Heart right ventricle (tissue), 16 donors: Measurements from ENCODE around the gene PPFIA1. TPM values are rescaled to one million over a fixed set of nuclear protein-coding genes. Genes with fewer than 3 reads are reported as not detected.
A peak's percentile ranks its signal among the peaks of the same experiment; 100 is the strongest.

Experiments
- ATAC-seq, 8 donors: fragments of 200-7000 bp; cut with Tn5 transposase; one replicate each; pipeline ENCODE4 v1.9.1; 2020; ENCODE audit warnings: mild to moderate bottlenecking in 8 of 8, moderate library complexity in 8 of 8, moderate number of reproducible peaks in 1 of 8
- DNase-seq, 2 donors: peaks; one replicate each; pipeline ENCODE4 v3.0.0-alpha.2; 2020
- H3K27ac ChIP-seq, 10 donors: fragments of 200-600 bp; sonication (generic) in 2 of 10; one replicate each; pipeline versions ENCODE4 v1.5.0 to v1.8.0; 2020 to 2022; ENCODE audit warnings: mild to moderate bottlenecking in 3 of 10
- H3K27me3 ChIP-seq, 7 donors: fragments of 200-600 bp; one replicate each; pipeline ENCODE4 v1.8.0; 2021 to 2022; ENCODE audit warnings: mild to moderate bottlenecking in 2 of 7
- H3K36me3 ChIP-seq, 9 donors: fragments of 200-600 bp; sonication (generic) in 1 of 9; one replicate each; pipeline versions ENCODE4 v1.5.0 to v1.8.0; 2020 to 2022; ENCODE audit warnings: mild to moderate bottlenecking in 2 of 9
- H3K4me1 ChIP-seq, 9 donors: fragments of 200-600 bp; sonication (generic) in 1 of 9; one replicate each; pipeline versions ENCODE4 v1.5.0 to v1.8.0; 2020 to 2022; ENCODE audit warnings: mild to moderate bottlenecking in 4 of 9
- H3K4me3 ChIP-seq, 10 donors: fragments of 200-600 bp; sonication (generic) in 2 of 10; one replicate each; pipeline versions ENCODE4 v1.5.0 to v1.8.0; 2020 to 2022; ENCODE audit warnings: mild to moderate bottlenecking in 7 of 10, moderate library complexity in 2 of 10
- H3K9me3 ChIP-seq, 11 donors: fragments of 200-600 bp in 10 of 11; sonication (generic) in 2 of 11; one replicate each; pipeline versions ENCODE4 v1.5.0 to v1.8.0; 2013 to 2022; ENCODE audit warnings: mild to moderate bottlenecking in 2 of 11, control low read depth in 1 of 11, moderate library complexity in 1 of 11
- whole genome bisulfite sequencing, 2 donors: extraction: QIAGEN DNeasy Blood & Tissue Kit; methylation state at CpG; one replicate each; pipeline ENCODE4 v1.1.7; 2013; ENCODE audit warnings: inconsistent platforms in 1 of 2; 5-methylcytosine and 5-hydroxymethylcytosine counted together
- intact Hi-C, 10 donors: fragments of 100-400 bp; cut with DNase I; formaldehyde crosslinking; loops; one replicate each; pipeline versions ENCODE4 v1.11.1 to v1.14.2; 2022
- polyA plus RNA-seq, 2 donors: library from polyadenylated mRNA; stranded (reverse); fragments of 200-250 nt; gene quantifications; one replicate each; pipeline ENCODE4 v1.2.3, GENCODE V29; 2013
- total RNA-seq, 10 donors: library from RNA; stranded (reverse); fragmentation: NEBNext Ultra II Directional in 3 of 10; extraction: Animal tissue kit (Norgen Biotek cat#: 25700) in 3 of 10; gene quantifications; one replicate each; pipeline versions ENCODE4 v1.2.1 to v1.2.4, GENCODE V29; 2021 to 2023
- TF ChIP-seq, protein P1 (sequence below), 9 donors: fragments of 200-600 bp; sonication (generic) in 2 of 9; IDR thresholded peaks; one replicate each; pipeline versions ENCODE4 v1.5.0 to v1.8.0; 2021 to 2022; ENCODE audit warnings: antibody characterized with exemption in 9 of 9, mild to moderate bottlenecking in 5 of 9, moderate library complexity in 1 of 9
- donor health status: Arrhythmogenic right ventricular cardiomyopathy.
- donor health status: ischemic (EF 13 %, LVEDD 7.1; RV severe dilation, severe dysfunction).
- donor health status: healthy with polysubstance abuse.
- donor health status: DM: no; HTN: yes; CAD: no.
- donor health status: DM: no; HTN: no; CAD: no.
- donor health status: ischemic (EF 25% LVEDD 6.9; RV normal size, moderate dysfunction).
- donor health status: ischemic (EF 25% LVEDD 5.7; RV mildly dilated, moderate dysfunction).
- donor health status: healthy.
- donor health status: DM: yes; HTN: yes; CAD: no.
- donor health status: Ischemic cardiomyopathy.
- donor health status: ischemic (EF 35%, LVEDD 5.7; RV mildly dilated, moderate dysfunction).
- donor health status: nonischemic (EF 11% LVEDD 7.7; RV severe dilation, severe dysfunction).
- donor health status: DM: yes; HTN: yes; CAD: no.
- donor health status: PGD.
- donor health status: ischemic (EF 29% LVEDD 5.4; RV normal size, mild dysfunction).
- donor health status: nonischemic (EF 23%, LVEDD 6.1; RV moderate dilation, normal function).

PPFIA1 gene
- total and polyA plus RNA-seq, 12 donors, result 14.0 to 57.2 (median 39.0) TPM

DNA sequence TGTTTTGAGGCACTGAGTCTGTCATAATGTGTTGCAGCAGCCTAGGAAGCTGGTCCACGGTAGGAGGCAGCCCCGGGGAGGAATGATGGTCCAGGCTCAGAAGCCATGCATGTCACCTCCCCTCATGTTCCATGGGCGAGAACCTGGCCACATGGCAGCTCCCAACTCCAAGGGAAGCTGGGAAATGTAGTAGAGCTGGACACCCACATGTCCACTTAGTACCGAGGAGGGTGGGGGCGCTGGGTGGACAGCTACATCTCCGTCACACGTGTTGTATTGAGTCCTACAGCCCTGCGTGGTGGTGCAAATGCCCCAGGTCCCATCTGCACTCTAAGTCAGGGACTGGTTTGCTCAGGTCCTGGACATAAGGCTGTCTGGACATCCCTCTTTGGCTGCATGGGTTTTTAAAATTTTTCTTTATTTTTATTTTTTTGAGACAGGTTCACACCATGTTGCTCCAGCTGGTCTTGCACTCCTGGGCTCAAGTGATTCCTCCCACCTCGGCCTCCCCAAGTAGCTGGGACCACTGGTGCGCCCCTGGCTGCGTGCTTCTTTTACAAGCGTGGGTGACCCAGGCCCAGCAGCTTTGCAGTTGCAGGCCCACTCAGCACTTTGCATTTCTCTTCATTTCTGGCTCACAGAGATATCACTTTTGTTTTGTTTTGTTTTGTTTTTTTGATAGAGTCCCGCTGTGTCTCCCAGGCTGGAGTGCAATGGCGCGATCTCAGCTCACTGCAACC is 123.9 kb downstream of the PPFIA1 start:
- Histone ChIP-seq H3K4me3 (no peak overlapping the region), H3K27ac (no peak overlapping the region), H3K9me3 (no peaks in the 10 kb centered on the region), H3K4me1 (peaks cover under 1 to 23% (median 10%) of the 10 kb centered on the region in 9 donors), H3K27me3 (peaks cover 0 to 83% (median 0%) of the 10 kb centered on the region in 7 donors), H3K36me3 (peaks cover 0 to 8% (median 0%) of the 10 kb centered on the region in 9 donors)
- no peak for DNase-seq
- TF ChIP-seq, protein P1, sequence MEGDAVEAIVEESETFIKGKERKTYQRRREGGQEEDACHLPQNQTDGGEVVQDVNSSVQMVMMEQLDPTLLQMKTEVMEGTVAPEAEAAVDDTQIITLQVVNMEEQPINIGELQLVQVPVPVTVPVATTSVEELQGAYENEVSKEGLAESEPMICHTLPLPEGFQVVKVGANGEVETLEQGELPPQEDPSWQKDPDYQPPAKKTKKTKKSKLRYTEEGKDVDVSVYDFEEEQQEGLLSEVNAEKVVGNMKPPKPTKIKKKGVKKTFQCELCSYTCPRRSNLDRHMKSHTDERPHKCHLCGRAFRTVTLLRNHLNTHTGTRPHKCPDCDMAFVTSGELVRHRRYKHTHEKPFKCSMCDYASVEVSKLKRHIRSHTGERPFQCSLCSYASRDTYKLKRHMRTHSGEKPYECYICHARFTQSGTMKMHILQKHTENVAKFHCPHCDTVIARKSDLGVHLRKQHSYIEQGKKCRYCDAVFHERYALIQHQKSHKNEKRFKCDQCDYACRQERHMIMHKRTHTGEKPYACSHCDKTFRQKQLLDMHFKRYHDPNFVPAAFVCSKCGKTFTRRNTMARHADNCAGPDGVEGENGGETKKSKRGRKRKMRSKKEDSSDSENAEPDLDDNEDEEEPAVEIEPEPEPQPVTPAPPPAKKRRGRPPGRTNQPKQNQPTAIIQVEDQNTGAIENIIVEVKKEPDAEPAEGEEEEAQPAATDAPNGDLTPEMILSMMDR (IDR thresholded peaks at IDR 0.05), result no peak
- intact Hi-C loops, result loop anchor here in 1 of 10 donors (10.0 kb wide), 1 partner anchor 120 kb away; the partner anchor contains the start of gene PPFIA1
- ATAC-seq, result no peak
- 95% methylated on average over 15 of the region's 15 CpGs for WGBS, 2 donors

DNA sequence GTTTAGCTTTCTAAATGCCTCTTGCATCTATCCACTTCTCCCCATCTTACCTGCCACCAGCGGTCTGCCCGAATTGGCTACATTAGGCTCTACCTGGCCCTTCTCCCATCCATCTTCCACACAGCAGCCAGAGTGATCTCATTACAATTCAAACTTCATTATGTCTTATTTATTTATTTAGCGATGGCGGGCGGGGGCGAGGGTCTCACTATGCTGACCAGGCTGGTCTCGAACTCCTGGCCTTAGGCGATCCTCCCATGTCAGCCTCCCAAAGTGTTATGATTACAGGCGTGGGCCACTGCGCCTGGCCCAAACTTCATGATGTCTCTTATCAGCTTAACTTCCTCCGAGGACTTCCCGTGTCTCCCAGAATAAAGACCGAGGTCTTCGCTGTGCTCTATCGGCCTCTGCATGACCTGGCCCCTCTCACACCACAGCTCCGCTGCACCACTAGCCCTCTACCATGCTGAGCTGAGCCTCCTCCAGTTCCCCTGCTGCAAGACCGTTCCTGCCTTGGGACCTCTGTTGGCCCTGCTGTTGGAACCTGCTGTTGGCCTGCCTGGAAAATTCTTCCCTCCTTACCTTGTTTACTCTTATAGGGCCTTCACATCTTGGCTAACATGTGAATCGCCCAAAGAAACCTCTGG is 127.0 kb downstream of the PPFIA1 start:
- intact Hi-C loops, result loop anchor here in 1 of 10 donors (10.0 kb wide), 1 partner anchor 123 kb away; the partner anchor contains the start of gene PPFIA1
- Histone ChIP-seq H3K27me3 (peaks cover 0 to 81% (median 0%) of the 10 kb centered on the region in 7 donors), H3K4me1 (peaks cover 7 to 52% (median 27%) of the 10 kb centered on the region in 9 donors), H3K4me3 (peak overlapping the region; percentile 54 to 97 (median 86)), H3K9me3 (no peaks in the 10 kb centered on the region), H3K36me3 (peaks cover 0 to 8% (median 0%) of the 10 kb centered on the region in 9 donors), H3K27ac (peak overlapping the region in 8 of 10 donors; percentile 64 to 92 (median 88))
- WGBS, 2 donors, result 37 to 44% methylated on average over 18 of the region's 18 CpGs
- TF ChIP-seq, protein P1 (IDR thresholded peaks at IDR 0.05), result no peak
- DNase-seq, result no peak
- ATAC-seq, result peak in 1 of 8 donors; percentile 9

DNA sequence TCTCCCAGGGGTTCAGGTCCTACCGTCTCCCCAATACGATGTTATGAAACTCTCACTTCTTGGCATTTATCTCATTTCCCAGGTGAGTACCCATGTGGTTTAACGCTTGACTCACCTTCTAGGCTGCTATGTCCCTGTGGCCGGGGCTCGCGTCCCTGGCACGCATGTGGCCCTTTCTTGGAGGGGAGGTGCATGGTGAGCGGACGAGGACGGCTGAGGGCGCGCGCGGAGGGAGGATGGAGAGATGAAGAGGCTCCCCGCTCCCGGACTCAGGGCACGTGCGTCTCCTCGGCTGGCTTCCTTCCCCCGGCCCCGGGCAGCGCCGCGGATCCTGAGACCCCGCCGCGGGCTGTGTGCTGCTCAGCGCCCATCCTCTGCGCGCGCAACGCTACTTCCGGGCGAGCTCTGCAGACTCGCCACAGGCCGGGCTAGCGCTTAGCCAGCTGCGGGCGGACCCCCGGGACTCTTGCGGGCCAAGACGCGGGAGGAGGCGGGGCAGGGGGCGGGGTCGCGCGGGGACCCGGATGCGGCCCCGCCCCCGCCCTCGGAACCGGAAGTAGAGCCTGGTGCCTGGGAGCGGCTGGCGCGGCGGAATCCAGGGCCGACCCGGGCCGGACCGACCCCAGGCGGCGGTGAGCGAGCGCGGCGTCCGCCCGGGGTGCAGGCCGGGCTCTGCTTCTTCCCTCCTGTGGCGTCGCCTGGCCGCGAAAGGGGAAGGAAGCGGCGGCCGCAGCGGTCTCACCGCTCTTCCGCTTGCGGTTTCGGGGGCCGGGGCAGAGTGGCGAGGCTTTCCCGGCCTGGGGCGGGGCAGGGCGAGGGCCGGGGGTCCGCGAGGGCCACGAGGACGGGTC is 127.7 kb downstream of the PPFIA1 start, which contains the start of gene CTTN:
CTTN (plus strand) TSS at position 547 of the 851 bp plus-strand sequence. CDS start 8,769 bp downstream, outside the sequence.
- peaks cover 7 to 53% (median 34%) of the 10 kb centered on the region in 9 donors for H3K4me1 ChIP-seq
- ATAC-seq (peak; percentile 83 to 91 (median 86)), DNase-seq (peak; percentile 85 to 90)
- H3K36me3 ChIP-seq, result peaks cover 0 to 8% (median 0%) of the 10 kb centered on the region in 9 donors
- H3K27me3 ChIP-seq, result peaks cover 0 to 81% (median 0%) of the 10 kb centered on the region in 7 donors
- peak within 1 kb of the TSS; percentile 54 to 97 (median 86) for H3K4me3 ChIP-seq
- H3K9me3 ChIP-seq, result no peaks in the 10 kb centered on the region
- WGBS, 2 donors, result 0 to 1% methylated on average over 91 to 92 of the region's 93 CpGs
- intact Hi-C loops, result loop anchor here in 1 of 10 donors (10.0 kb wide), 1 partner anchor 123 kb away; the partner anchor contains the start of gene PPFIA1
- TF ChIP-seq, protein P1 (IDR thresholded peaks at IDR 0.05), result no peak
- H3K27ac ChIP-seq, result peak within 1 kb of the TSS; percentile 47 to 92 (median 88)
